Immature natural killer cell (primary cell): ENCODE data around the gene EPB42. TPM values are rescaled to one million over a fixed set of nuclear protein-coding genes. Genes with fewer than 3 reads are reported as not detected.

ENCODE experiments used
- DNase-seq, 3 donors: peaks; one replicate each; pipeline ENCODE4 v3.0.0; 2022; ENCODE audit warnings: mixed read lengths in 1 of 3
- H3K27ac Mint-ChIP-seq, 6 donors: one replicate each; pipeline ENCODE4 v1.8.0; 2020; ENCODE audit warnings: mixed read lengths in 6 of 6, mild to moderate bottlenecking in 5 of 6, inconsistent platforms in 4 of 6, moderate library complexity in 3 of 6
- H3K27me3 Mint-ChIP-seq, 3 donors: one replicate each; pipeline ENCODE4 v1.8.0; 2020 to 2021; ENCODE audit warnings: low read depth in 3 of 3, mild to moderate bottlenecking in 3 of 3, mixed read lengths in 3 of 3, moderate library complexity in 3 of 3, inconsistent platforms in 1 of 3
- H3K36me3 Mint-ChIP-seq, 3 donors: one replicate each; pipeline ENCODE4 v1.8.0; 2020; ENCODE audit warnings: mixed read lengths in 3 of 3, inconsistent platforms in 2 of 3, mild to moderate bottlenecking in 2 of 3
- H3K4me1 Mint-ChIP-seq, 2 donors: one replicate each; pipeline ENCODE4 v1.8.0; 2020; ENCODE audit warnings: inconsistent platforms in 2 of 2, mild to moderate bottlenecking in 2 of 2, mixed read lengths in 2 of 2, moderate library complexity in 1 of 2
- H3K4me3 Mint-ChIP-seq, 5 donors: one replicate each; pipeline ENCODE4 v1.8.0; 2020; ENCODE audit warnings: mild to moderate bottlenecking in 5 of 5, mixed read lengths in 5 of 5, inconsistent platforms in 3 of 5, moderate library complexity in 3 of 5
- H3K9me3 Mint-ChIP-seq, 6 donors: one replicate each; pipeline ENCODE4 v1.8.0; 2020; ENCODE audit warnings: mild to moderate bottlenecking in 6 of 6, mixed read lengths in 6 of 6, inconsistent platforms in 4 of 6, moderate library complexity in 3 of 6
- polyA plus RNA-seq, 3 donors: library from polyadenylated mRNA; unstranded; fragments of 300-500 nt; fragmentation: Illumina TruSeq; gene quantifications; one replicate each; pipeline ENCODE4 v1.2.3, GENCODE V29; 2021

The EPB42 gene
- polyA plus RNA-seq, 3 donors from 2014 or later, result not detected

DNA sequence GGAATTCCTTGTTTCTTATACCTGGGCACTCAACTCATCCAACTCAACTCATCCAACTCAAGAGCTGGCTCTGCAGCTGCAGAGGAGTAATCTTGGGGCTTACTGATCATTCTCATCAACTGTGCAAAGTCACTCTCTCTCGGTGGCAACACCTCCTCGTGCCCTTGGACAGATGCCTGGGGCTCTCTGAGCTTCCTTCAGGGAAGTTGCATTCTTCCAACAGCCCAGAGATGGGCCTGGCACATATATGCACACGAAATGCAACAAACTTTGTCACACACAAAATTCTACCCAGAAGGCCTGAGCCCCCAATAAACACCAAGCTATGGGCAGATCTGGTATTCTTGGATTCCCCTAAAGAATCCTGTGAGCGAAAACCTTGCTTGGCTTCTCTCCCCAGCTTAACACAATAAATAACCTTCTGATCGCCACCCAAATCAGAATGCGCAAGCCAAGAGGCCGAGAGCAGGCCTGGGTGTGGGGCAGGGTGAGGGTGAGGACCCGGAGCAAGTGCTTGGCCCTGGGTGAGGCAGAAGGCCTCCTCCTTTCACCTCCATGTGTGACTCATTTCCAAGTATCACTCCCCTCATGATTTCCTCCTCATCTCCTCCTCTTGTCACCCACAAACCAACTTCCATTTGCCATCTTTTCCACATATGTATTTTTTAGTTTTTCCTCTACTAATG lies 30.5 kb upstream of the EPB42 start:
- Mint-ChIP-seq H3K9me3 (no peaks in the 10 kb centered on the region), H3K4me3 (no peak overlapping the region), H3K27me3 (peaks cover 0 to 5% (median 0%) of the 10 kb centered on the region in 3 donors), H3K27ac (no peak overlapping the region), H3K4me1 (peaks cover 10 to 43% of the 10 kb centered on the region in 2 donors), H3K36me3 (peaks cover 0 to 3% (median 0%) of the 10 kb centered on the region in 3 donors)
- DNase-seq, result no peak

DNA sequence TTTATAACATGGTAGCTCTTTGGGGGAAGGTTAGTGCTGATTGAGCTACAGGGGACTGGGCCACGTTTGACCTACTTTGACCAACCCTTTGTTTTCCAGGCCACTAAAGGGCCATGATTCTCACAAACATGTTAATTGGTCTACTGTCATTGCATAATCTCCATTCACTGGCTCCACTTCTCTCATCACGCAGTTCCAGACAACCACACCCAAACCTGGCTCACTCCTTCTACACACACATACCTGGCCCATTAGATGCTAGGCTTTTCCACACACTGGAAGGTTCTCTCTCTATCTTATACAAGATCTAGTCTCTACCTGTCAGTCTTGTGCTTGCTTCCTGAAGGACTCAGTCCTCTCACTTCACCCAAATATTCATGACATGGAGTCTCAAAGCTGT lies 30.0 kb upstream of the EPB42 start:
- no peak for DNase-seq
- Mint-ChIP-seq H3K36me3 (peaks cover 0 to 3% (median 0%) of the 10 kb centered on the region in 3 donors), H3K9me3 (no peaks in the 10 kb centered on the region), H3K4me3 (no peak overlapping the region), H3K4me1 (peaks cover 10 to 43% of the 10 kb centered on the region in 2 donors), H3K27ac (no peak overlapping the region), H3K27me3 (peaks cover 0 to 5% (median 0%) of the 10 kb centered on the region in 3 donors)

DNA sequence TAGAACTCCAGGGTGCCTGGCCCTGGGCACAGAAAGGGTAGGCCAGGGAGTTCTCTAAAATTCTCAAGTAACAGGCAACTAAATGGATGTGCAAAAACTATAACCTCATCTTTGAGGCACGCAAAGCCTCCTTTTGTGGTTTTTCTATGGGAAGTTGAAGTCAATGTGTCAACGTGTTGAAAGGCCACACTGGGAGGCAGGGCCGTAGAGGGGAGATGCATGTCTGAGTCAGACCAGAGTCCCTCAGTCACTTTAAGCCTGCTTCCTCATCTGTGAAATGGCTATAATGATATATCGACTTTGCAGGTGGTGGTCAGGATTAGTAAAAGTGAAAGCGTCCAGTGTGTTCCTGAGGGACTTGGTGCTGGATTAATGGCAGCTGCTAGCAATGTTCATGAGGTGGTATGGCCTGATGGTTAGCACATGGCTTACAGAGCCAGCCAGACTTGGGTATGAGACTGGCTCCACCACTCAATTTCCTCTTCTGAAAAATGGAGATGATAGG lies 28.9 kb upstream of the EPB42 start:
- peaks cover 0 to 3% (median 0%) of the 10 kb centered on the region in 3 donors for H3K36me3 Mint-ChIP-seq
- H3K27ac Mint-ChIP-seq, result peak overlapping the region in 5 of 6 donors; percentile 4 to 72 (median 51)
- peaks cover 0 to 5% (median 0%) of the 10 kb centered on the region in 3 donors for H3K27me3 Mint-ChIP-seq
- H3K9me3 Mint-ChIP-seq, result no peaks in the 10 kb centered on the region
- DNase-seq, result peak in 1 of 3 donors; percentile 5
- H3K4me3 Mint-ChIP-seq, result peak overlapping the region in 1 of 5 donors; percentile 12
- H3K4me1 Mint-ChIP-seq, result peaks cover 10 to 41% of the 10 kb centered on the region in 2 donors

DNA sequence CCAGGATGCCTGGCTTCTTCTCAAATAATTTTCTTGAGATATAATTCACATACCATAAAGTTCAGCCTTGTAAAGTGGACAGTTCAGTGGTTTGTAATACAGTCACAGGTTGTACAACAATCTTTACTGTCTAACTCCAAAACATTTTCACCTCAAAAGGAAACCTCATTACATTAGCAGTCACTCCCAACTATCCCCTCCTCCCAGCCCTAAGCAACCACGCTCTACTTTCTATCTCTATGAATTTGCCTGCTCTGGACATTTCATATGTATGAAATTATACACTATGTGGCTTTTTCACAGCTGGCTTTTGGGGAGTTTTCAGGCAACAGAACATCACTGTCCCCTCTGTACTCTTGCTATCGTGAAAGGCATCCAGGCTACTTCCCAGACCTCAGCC lies 28.4 kb upstream of the EPB42 start:
- Mint-ChIP-seq H3K4me1 (peaks cover 10 to 36% of the 10 kb centered on the region in 2 donors), H3K4me3 (peak overlapping the region in 1 of 5 donors; percentile 12), H3K9me3 (no peaks in the 10 kb centered on the region), H3K36me3 (peaks cover 0 to 3% (median 0%) of the 10 kb centered on the region in 3 donors), H3K27ac (peak overlapping the region in 5 of 6 donors; percentile 4 to 72 (median 51)), H3K27me3 (peaks cover 0 to 4% (median 0%) of the 10 kb centered on the region in 3 donors)
- DNase-seq, result no peak

DNA sequence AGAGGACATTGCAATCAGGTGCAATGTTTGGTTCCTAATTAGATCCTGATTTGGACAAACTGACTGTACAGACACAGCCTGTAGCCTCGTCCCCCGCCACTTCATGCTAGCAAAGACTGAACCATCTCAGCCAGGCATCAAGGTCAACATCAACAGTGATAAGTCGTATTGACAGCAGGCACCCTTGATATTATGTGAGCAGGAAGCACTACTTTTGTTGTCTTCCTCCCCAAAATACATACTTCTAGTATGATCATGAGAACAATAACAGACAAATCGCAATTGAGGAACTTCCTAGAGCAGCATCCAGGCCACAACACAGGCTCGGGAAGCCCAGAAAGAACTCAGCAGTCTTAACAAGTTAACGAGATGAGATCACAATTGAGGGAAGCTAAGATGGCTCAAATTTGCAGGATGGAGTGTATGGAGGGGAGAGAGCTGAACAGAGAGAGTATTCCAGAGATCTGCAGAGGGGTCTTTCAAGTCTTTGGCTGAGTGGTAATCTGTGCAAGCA lies 25.5 kb upstream of the EPB42 start:
- peaks cover 10 to 21% of the 10 kb centered on the region in 2 donors for H3K4me1 Mint-ChIP-seq
- no peak overlapping the region for H3K27ac Mint-ChIP-seq
- H3K27me3 Mint-ChIP-seq, result no peaks in the 10 kb centered on the region
- H3K4me3 Mint-ChIP-seq, result no peak overlapping the region
- DNase-seq, result no peak
- no peaks in the 10 kb centered on the region for H3K36me3 Mint-ChIP-seq
- no peaks in the 10 kb centered on the region for H3K9me3 Mint-ChIP-seq

DNA sequence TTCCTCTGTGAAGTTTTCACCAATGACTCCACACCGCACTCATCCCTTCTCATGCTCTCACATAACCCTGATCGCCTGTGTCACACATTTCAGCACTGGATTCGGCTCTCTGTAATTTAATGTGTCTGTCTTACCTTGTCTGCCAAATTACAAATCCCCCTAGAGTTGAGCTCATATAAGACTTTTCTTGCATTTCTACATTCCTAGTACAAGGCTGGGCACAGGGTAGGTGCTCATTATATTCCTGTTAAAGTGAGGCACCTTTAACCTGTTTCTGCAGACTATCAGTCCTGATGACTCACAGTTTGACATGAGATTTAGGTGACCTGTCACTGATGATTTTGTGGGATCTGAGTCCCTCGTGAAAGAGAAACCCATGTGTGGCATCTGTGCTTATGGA lies 23.3 kb upstream of the EPB42 start:
- no peaks in the 10 kb centered on the region for H3K27me3 Mint-ChIP-seq
- no peaks in the 10 kb centered on the region for H3K9me3 Mint-ChIP-seq
- H3K4me1 Mint-ChIP-seq, result peaks cover 7 to 16% of the 10 kb centered on the region in 2 donors
- H3K27ac Mint-ChIP-seq, result no peak overlapping the region
- no peaks in the 10 kb centered on the region for H3K36me3 Mint-ChIP-seq
- H3K4me3 Mint-ChIP-seq, result no peak overlapping the region
- DNase-seq, result no peak

DNA sequence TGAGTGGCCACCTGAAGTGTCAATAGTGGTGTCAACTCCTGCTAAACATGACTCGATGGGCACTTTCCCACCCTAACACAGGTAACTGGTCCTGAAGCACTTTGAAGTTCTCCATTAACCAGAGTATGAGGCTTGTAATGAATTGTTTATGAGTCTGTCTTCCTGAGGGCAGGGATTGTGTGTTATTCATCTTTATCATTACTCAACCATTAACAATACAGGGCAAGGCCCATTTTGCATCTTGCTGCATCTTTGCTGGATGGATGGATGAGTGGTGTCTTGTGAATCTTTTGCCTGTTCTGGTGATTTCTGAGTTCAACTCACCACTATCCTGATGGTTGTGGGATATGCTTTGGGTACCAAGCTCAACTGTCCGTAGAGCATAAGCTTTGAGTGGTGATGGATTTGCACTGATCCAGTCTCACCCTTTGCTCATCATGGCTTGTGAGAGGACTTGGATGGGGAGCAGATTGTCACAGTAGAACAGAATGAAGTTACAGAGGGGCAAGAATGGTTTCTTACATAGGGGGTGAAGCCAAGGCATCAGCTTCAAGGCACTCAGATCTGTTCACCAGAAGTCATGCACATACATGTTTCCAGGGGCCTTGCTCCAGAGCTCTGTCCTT lies 22.3 kb upstream of the EPB42 start:
- H3K36me3 Mint-ChIP-seq, result peaks cover 0 to 3% (median 0%) of the 10 kb centered on the region in 3 donors
- H3K9me3 Mint-ChIP-seq, result no peaks in the 10 kb centered on the region
- H3K27me3 Mint-ChIP-seq, result peaks cover 0 to 2% (median 1%) of the 10 kb centered on the region in 3 donors
- no peak for DNase-seq
- no peak overlapping the region for H3K27ac Mint-ChIP-seq
- peaks cover 9 to 20% of the 10 kb centered on the region in 2 donors for H3K4me1 Mint-ChIP-seq
- H3K4me3 Mint-ChIP-seq, result no peak overlapping the region

DNA sequence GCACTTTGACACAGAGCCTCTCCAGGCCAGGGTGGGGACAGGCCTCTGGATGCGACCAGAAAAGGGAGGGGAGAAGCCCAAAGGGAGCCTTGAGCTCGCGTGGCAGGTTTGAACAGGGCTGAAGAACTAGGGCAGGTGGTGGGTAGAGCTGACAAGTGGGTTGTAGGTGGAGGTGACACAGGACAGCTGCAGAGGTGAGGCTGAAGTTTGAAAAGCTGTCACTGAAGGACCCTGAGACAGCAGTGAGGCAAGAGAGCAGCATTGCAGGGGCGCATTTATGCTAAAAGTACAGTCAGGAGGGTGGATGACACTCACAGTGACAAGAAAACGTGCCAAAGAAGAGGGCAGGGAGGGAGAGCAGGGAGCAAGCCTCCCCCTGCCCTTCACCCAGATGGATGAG lies 21.8 kb upstream of the EPB42 start:
- H3K4me3 Mint-ChIP-seq, result no peak overlapping the region
- peaks cover 9 to 20% of the 10 kb centered on the region in 2 donors for H3K4me1 Mint-ChIP-seq
- H3K27me3 Mint-ChIP-seq, result peaks cover 0 to 2% (median 2%) of the 10 kb centered on the region in 3 donors
- H3K9me3 Mint-ChIP-seq, result no peaks in the 10 kb centered on the region
- H3K27ac Mint-ChIP-seq, result peak overlapping the region in 1 of 6 donors; percentile 12
- DNase-seq, result no peak
- H3K36me3 Mint-ChIP-seq, result peaks cover 0 to 3% (median 0%) of the 10 kb centered on the region in 3 donors

DNA sequence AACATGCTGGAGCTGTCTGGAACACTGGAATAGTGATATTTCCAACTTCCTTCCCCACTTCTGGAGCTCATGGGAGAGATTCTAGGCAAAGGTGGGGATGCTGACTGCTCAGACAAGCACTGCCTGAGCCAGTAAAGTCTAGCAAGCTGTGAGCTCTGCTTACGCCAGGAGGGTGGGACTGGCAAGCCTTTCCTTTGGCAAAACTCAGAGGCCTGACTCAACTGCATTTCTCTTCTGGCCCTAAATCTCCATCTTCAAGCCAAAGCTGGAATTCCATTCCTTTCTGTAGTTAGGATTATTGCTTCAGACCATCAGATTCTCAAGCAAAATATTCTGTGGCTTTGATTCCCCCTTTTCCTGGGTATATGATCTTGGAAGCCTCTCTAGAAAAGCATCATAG lies 20.3 kb upstream of the EPB42 start:
- no peak for DNase-seq
- peaks cover 0 to 4% (median 2%) of the 10 kb centered on the region in 3 donors for H3K27me3 Mint-ChIP-seq
- H3K36me3 Mint-ChIP-seq, result peaks cover 0 to 3% (median 0%) of the 10 kb centered on the region in 3 donors
- H3K27ac Mint-ChIP-seq, result no peak overlapping the region
- H3K4me3 Mint-ChIP-seq, result no peak overlapping the region
- H3K4me1 Mint-ChIP-seq, result peaks cover 9 to 20% of the 10 kb centered on the region in 2 donors
- no peaks in the 10 kb centered on the region for H3K9me3 Mint-ChIP-seq

DNA sequence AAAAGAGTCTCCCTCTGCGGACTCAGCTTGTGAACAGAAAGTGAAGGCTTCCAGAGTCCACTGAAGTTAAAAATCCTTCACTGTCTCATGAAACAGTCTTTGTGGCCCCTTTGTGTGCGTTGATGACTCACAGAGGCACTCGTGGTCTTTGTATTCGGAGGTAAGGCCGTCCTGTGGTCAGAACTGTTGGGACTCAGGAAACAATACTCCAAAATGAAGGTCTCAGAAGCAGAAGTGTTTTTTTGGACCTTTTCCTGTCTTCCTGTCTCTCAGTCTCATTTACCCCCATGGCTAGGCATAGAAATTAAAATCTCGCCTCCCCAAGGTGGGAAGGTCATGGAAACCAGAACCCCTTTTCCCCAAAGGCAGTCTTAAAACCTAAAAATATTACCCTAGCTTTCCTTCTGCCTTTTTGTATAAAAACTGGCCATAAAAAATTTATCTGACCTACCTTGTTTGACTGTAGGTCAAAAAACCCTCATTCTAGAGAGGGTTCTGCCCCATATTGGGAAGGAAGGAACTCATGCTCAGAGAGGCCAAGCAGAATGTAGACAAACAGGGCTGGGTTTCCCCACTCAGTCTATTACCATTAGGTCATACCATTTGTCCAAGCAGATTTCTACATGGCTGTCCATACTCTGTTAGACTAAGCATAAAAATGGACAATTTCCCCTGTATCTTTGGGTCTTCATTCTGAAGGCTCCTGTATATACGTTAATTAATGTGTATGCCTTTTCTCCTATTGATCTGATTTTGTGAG lies 19.1 kb upstream of the EPB42 start:
- H3K27ac Mint-ChIP-seq, result peak overlapping the region in 2 of 6 donors; percentile 43 to 51
- peaks cover 1 to 4% (median 4%) of the 10 kb centered on the region in 3 donors for H3K27me3 Mint-ChIP-seq

DNA sequence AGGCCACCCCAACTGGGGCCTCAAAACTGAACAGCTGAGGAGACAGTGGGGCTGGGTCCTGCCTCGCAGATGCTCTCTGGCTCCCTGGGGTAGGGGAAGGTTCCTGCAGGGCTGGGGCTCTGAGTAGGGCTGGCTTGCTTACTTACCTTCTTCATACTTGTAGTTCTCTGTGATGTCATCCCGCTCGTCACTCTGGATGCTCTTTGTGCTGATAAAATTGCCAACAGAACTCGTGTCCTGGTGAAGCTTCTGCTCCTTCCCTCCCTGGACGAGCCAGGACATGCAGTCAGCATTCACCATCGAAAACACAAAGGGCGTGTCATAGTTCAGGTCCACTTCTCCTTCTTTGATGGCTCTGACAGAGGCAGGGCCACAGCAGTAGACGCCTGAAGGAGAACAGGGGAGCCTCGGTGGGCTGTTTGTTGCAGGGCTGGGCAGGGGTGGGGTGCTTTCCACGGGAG lies 17.9 kb upstream of the EPB42 start:
- Mint-ChIP-seq H3K27ac (peak overlapping the region in 3 of 6 donors; percentile 51 to 59 (median 56)), H3K36me3 (peaks cover 0 to 3% (median 0%) of the 10 kb centered on the region in 3 donors), H3K4me3 (no peak overlapping the region), H3K9me3 (no peaks in the 10 kb centered on the region), H3K4me1 (peaks cover 9 to 20% of the 10 kb centered on the region in 2 donors), H3K27me3 (peaks cover 3 to 8% (median 4%) of the 10 kb centered on the region in 3 donors)
- DNase-seq, result no peak

More for the DNA sequence above, 19.1 kb upstream of the EPB42 start:
- H3K4me1 Mint-ChIP-seq, result peaks cover 9 to 20% of the 10 kb centered on the region in 2 donors
- peak overlapping the region in 1 of 5 donors; percentile 14 for H3K4me3 Mint-ChIP-seq
- peak in 1 of 3 donors; percentile 15 for DNase-seq
- H3K9me3 Mint-ChIP-seq, result no peaks in the 10 kb centered on the region
- peaks cover 0 to 3% (median 0%) of the 10 kb centered on the region in 3 donors for H3K36me3 Mint-ChIP-seq

DNA sequence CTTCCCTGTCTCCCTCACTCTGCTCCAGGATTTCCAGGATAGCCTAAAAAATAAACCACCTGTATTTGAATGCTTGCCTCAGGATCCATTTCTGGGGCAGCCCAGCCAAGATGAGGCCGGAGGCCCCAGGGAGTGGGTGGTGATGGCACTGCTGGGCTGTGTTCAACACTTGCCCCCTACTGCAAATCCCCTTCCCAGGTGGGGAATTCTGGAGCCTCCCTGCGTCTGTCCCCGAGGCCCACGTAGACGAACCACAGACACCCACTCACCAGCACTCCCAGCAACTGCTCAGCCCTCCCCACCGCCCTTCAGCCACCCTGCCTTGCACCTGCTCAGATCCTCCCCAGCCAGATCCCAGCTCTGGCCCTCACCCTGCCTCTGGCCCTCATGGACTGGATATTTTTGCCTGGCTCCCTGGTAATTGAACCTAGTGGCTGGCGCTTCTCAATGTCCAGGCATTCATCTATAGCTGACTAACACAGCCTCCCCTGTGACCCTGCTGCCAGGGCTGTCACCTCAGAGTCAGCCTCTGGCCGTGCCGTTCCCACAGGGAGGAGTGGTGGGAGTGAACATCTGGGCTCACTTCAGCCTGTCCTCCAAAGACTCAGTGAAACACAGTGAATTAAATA lies 17.1 kb upstream of the EPB42 start:
- DNase-seq, result no peak
- H3K27me3 Mint-ChIP-seq, result peaks cover 3 to 8% (median 4%) of the 10 kb centered on the region in 3 donors
- peaks cover 9 to 20% of the 10 kb centered on the region in 2 donors for H3K4me1 Mint-ChIP-seq
- H3K27ac Mint-ChIP-seq, result no peak overlapping the region
- peaks cover 0 to 3% (median 0%) of the 10 kb centered on the region in 3 donors for H3K36me3 Mint-ChIP-seq
- H3K9me3 Mint-ChIP-seq, result no peaks in the 10 kb centered on the region
- no peak overlapping the region for H3K4me3 Mint-ChIP-seq

DNA sequence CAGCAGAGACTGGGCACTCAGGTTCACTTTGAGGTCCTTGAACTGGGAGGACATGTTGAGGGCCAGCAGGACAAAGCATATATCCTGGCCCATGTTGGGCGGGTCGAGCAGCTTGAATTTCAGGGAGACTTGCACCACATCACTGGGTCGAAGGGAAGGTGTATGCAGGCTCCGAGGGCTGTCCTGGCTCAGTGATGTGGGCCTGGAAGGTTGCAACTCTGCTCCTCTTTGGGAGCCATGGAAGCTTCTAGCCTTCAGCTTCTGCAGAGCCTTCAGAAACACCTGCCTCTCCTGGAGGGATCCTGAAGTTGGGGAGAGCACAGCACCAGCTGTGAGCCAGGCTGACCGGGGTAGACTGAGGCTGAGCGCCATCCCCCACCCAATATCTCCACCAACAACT lies 14.7 kb upstream of the EPB42 start:
- Mint-ChIP-seq H3K9me3 (no peaks in the 10 kb centered on the region), H3K4me1 (peaks cover 9 to 20% of the 10 kb centered on the region in 2 donors), H3K36me3 (peaks cover 0 to 3% (median 0%) of the 10 kb centered on the region in 3 donors), H3K27ac (no peak overlapping the region), H3K27me3 (peaks cover 3 to 11% (median 4%) of the 10 kb centered on the region in 3 donors), H3K4me3 (no peak overlapping the region)
- DNase-seq, result no peak
